ENCODE results near the gene DCANP1. TPM values are rescaled to one million over a fixed set of nuclear protein-coding genes. Genes with fewer than 3 reads are reported as not detected.

Gene DCANP1
- total and polyA plus RNA-seq, 9 of the 15 experiments (the other 6 are each of a cell fraction or from before 2014, with no cell fraction given) = not detected

DNA sequence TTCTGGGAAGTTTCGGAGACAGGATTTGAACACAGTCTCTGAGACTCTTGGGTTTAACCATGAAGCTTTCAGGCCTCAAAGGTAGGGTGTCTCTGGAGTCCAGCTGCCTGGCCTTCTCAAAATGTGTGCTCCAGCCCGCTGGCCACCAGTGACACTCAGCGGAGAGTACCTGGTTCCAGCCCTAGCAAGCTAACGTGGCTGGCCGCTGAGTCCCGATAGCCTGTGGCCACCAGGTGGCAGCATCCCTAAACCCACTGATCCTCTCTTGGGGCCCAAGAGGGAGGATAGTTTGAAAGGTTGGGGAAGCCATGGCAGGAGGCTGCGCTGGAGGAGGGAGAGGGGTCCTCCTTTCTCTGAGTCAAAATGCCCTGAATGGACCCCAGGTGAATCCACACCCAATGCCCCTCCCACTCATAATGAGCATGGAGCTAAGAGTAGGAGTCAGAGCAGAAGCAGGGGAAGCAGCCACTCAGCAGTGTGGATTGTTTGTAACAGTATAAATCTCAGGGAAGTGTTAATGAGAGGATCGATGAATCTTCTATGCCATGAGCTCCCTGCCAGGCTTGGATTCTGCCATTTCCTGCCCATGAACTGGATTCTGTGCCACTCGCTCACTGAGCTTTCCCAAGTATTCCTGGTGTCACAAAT is 10.4 kb upstream of the DCANP1 start (continued):
- TF ChIP-seq, protein P1, sequence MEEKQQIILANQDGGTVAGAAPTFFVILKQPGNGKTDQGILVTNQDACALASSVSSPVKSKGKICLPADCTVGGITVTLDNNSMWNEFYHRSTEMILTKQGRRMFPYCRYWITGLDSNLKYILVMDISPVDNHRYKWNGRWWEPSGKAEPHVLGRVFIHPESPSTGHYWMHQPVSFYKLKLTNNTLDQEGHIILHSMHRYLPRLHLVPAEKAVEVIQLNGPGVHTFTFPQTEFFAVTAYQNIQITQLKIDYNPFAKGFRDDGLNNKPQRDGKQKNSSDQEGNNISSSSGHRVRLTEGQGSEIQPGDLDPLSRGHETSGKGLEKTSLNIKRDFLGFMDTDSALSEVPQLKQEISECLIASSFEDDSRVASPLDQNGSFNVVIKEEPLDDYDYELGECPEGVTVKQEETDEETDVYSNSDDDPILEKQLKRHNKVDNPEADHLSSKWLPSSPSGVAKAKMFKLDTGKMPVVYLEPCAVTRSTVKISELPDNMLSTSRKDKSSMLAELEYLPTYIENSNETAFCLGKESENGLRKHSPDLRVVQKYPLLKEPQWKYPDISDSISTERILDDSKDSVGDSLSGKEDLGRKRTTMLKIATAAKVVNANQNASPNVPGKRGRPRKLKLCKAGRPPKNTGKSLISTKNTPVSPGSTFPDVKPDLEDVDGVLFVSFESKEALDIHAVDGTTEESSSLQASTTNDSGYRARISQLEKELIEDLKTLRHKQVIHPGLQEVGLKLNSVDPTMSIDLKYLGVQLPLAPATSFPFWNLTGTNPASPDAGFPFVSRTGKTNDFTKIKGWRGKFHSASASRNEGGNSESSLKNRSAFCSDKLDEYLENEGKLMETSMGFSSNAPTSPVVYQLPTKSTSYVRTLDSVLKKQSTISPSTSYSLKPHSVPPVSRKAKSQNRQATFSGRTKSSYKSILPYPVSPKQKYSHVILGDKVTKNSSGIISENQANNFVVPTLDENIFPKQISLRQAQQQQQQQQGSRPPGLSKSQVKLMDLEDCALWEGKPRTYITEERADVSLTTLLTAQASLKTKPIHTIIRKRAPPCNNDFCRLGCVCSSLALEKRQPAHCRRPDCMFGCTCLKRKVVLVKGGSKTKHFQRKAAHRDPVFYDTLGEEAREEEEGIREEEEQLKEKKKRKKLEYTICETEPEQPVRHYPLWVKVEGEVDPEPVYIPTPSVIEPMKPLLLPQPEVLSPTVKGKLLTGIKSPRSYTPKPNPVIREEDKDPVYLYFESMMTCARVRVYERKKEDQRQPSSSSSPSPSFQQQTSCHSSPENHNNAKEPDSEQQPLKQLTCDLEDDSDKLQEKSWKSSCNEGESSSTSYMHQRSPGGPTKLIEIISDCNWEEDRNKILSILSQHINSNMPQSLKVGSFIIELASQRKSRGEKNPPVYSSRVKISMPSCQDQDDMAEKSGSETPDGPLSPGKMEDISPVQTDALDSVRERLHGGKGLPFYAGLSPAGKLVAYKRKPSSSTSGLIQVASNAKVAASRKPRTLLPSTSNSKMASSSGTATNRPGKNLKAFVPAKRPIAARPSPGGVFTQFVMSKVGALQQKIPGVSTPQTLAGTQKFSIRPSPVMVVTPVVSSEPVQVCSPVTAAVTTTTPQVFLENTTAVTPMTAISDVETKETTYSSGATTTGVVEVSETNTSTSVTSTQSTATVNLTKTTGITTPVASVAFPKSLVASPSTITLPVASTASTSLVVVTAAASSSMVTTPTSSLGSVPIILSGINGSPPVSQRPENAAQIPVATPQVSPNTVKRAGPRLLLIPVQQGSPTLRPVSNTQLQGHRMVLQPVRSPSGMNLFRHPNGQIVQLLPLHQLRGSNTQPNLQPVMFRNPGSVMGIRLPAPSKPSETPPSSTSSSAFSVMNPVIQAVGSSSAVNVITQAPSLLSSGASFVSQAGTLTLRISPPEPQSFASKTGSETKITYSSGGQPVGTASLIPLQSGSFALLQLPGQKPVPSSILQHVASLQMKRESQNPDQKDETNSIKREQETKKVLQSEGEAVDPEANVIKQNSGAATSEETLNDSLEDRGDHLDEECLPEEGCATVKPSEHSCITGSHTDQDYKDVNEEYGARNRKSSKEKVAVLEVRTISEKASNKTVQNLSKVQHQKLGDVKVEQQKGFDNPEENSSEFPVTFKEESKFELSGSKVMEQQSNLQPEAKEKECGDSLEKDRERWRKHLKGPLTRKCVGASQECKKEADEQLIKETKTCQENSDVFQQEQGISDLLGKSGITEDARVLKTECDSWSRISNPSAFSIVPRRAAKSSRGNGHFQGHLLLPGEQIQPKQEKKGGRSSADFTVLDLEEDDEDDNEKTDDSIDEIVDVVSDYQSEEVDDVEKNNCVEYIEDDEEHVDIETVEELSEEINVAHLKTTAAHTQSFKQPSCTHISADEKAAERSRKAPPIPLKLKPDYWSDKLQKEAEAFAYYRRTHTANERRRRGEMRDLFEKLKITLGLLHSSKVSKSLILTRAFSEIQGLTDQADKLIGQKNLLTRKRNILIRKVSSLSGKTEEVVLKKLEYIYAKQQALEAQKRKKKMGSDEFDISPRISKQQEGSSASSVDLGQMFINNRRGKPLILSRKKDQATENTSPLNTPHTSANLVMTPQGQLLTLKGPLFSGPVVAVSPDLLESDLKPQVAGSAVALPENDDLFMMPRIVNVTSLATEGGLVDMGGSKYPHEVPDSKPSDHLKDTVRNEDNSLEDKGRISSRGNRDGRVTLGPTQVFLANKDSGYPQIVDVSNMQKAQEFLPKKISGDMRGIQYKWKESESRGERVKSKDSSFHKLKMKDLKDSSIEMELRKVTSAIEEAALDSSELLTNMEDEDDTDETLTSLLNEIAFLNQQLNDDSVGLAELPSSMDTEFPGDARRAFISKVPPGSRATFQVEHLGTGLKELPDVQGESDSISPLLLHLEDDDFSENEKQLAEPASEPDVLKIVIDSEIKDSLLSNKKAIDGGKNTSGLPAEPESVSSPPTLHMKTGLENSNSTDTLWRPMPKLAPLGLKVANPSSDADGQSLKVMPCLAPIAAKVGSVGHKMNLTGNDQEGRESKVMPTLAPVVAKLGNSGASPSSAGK (IDR thresholded peaks at IDR 0.05) = no peak
- TF ChIP-seq FOS (IDR thresholded peaks at IDR 0.05; ENCODE audit: extremely low read depth, insufficient read length) (no peak), RUNX1 (IDR thresholded peaks at IDR 0.05; ENCODE audit: low read depth) (no peak), ZNF143 (CRISPR knock-in tag; IDR thresholded peaks at IDR 0.05) (no peak), HDGF (IDR thresholded peaks at IDR 0.05) (no peak), CXXC5 (CRISPR knock-in tag; IDR thresholded peaks at IDR 0.05) (peak; percentile 24; the same call in 1 of the 2 replicates), ZNF707 (CRISPR knock-in tag; conservative IDR thresholded peaks at IDR 0.05) (no peak), KDM4B (IDR thresholded peaks at IDR 0.05; ENCODE audit: borderline replicate concordance in 2 of 2, low read depth in 1 of 2) (no peak), MIER1 (IDR thresholded peaks at IDR 0.05; ENCODE audit: low read depth) (no peak)
- TF ChIP-seq, protein P2, sequence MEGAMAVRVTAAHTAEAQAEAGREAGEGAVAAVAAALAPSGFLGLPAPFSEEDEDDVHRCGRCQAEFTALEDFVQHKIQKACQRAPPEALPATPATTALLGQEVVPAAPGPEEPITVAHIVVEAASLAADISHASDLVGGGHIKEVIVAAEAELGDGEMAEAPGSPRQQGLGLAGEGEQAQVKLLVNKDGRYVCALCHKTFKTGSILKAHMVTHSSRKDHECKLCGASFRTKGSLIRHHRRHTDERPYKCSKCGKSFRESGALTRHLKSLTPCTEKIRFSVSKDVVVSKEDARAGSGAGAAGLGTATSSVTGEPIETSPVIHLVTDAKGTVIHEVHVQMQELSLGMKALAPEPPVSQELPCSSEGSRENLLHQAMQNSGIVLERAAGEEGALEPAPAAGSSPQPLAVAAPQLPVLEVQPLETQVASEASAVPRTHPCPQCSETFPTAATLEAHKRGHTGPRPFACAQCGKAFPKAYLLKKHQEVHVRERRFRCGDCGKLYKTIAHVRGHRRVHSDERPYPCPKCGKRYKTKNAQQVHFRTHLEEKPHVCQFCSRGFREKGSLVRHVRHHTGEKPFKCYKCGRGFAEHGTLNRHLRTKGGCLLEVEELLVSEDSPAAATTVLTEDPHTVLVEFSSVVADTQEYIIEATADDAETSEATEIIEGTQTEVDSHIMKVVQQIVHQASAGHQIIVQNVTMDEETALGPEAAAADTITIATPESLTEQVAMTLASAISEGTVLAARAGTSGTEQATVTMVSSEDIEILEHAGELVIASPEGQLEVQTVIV (CRISPR knock-in tag; IDR thresholded peaks at IDR 0.05; ENCODE audit: borderline replicate concordance) = no peak
- TF ChIP-seq, protein P3, sequence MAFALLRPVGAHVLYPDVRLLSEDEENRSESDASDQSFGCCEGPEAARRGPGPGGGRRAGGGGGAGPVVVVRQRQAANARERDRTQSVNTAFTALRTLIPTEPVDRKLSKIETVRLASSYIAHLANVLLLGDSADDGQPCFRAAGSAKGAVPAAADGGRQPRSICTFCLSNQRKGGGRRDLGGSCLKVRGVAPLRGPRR (CRISPR knock-in tag; IDR thresholded peaks at IDR 0.05) = no peak
- TF ChIP-seq, protein P4, sequence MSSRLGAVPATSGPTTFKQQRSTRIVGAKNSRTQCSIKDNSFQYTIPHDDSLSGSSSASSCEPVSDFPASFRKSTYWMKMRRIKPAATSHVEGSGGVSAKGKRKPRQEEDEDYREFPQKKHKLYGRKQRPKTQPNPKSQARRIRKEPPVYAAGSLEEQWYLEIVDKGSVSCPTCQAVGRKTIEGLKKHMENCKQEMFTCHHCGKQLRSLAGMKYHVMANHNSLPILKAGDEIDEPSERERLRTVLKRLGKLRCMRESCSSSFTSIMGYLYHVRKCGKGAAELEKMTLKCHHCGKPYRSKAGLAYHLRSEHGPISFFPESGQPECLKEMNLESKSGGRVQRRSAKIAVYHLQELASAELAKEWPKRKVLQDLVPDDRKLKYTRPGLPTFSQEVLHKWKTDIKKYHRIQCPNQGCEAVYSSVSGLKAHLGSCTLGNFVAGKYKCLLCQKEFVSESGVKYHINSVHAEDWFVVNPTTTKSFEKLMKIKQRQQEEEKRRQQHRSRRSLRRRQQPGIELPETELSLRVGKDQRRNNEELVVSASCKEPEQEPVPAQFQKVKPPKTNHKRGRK (tag; IDR thresholded peaks at IDR 0.05) = no peak
